CD1c-positive myeloid dendritic cell (primary cell): Measurements from ENCODE around the gene AICDA.
"Not testable (repeated sequence)": the region's sequence is repeated elsewhere in the genome, so short reads cannot be mapped to it uniquely, and the experiment has no call there.

Experiments
- DNase-seq: peaks from one replicate; pipeline ENCODE4 v3.0.0-alpha.2; 2016; ENCODE audit errors: extremely low spot score

The AICDA gene

DNA sequence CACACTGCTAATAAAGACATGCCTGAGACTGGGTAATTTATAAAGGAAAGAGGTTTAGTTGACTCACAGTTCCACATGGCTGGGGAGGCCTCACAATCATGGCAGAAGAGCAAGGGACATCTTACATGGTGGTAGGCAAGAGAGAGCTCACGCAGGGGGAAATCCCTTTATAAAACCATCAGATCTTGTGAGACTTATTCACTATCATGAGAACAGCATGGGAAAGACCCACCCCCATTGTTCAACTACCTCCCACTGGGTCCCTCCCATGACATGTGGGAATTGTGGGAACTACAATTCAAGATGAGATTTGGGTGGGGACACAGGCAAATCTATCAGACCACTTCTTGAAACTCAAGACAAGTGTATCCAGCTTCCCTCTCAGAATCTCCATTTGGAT is 1.2 kb upstream of the AICDA start:
- not testable (repeated sequence) for DNase-seq

DNA sequence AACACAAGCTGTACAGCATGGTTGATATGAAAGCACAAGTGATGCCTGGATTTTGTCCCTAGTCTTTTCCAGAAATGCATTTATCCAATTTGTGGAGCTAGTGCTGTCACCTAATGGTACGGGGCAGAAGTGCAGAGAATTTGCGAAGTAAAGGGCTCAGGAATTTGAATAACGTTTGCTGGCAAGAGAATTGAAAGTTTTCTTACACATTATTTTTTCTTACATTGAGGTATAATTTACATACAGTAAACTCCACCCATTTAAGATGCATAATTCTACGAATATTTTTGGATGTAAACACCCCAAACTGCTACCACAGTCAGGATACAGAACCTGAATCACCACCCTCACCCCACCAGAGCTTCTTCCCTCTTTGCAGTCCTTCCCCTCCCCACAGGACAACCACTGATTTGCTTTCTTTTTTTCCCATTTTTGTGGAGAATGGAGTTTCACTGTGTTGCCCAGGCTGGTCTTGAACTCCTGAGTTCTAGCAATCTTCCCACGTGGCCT is 3.5 kb downstream of the AICDA start:
- DNase-seq, result peak; percentile 51

DNA sequence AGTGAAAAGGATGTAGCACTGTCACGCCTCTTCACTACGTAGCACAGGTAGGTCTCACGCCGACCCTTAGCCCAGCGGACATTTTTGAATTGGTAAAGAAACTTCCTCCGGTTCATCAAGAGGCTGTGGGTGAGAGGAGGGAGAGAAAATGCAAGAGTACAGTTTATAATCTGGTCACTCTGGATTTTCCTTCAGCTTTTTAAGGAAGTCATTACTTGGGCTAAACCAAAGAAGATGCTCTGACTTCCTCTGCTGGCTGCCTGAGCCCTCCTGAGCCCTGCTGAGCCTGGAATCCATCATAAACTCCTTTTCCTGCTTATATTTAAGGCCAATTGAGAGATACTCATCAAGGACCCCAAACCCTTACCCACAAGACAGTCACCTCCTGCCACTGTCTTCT is 5.8 kb downstream of the AICDA start:
- peak; percentile 15 for DNase-seq

DNA sequence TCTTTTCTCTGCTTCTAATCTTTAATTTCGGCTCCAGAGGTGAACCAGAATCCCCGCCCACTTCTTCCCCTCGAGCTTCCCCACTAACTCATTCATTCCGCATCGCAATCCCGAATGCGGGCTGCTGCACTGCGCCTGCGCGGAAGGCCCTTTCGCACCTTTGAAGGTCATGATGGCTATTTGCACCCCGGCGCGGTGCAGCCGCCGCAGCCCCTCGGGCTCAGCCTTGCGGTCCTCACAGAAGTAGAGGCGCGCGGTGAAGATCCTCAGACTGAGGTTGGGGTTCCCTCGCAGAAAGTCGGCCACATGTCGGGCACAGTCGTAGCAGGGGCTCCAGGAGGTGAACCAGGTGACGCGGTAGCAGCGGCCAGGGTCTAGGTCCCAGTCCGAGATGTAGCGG is 7.6 kb downstream of the AICDA start:
- no peak for DNase-seq

DNA sequence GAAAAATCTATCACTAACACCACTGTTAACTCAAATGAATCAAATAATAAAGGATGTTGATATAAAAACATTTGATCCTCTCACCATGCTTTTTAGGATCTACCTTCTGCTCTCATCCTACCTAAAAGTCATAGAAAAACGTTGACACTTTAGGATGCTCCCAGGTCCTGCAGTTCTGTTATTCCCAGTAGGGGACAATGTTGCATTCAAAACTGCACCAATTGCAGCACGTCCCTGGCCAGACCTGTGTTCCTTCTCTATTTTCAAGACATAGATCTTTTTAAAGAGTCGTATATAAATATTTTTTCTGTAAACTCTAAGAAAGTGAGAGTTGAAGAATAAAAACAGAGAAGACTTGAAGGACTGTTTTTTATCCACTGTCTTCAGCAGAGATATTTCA is 8.8 kb downstream of the AICDA start:
- peak; percentile 28 for DNase-seq

DNA sequence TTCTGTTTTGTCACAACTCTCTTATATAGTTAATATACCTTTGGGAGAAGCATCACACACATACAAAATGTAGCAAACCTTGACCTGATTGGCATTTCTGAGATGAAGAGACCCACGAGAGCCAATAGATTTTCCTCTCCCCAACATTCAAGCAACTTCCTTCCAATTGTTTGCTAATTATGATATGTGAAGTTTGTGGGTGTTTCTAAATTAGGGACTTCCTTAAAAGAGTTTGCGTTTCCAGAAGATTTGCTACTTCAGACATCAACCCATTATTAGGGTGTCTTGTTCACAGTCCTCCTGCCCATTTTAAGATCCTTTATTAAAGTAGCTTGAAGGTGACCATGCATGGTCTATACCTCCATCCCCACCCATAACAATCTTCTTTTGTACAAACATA is 9.4 kb downstream of the AICDA start:
- DNase-seq, result peak; percentile 35

DNA sequence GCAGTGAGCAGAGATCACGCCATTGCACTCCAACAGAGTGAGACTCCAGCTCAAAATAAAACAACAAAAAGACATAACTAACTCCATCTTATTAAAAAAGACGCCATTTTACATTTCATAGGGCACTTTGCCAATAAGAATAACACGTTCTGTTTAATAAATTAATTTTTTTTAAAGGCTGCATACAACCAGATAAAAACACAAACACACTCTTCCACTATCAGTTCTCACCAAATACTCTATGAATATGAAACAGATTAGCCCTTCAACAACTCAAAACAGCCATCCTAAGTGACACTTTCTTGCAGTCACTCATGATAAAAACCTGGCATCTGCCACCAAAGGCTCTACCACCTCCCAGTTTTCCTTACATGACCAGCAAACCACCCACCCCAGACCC is 16.1 kb downstream of the AICDA start:
- DNase-seq, result no peak

DNA sequence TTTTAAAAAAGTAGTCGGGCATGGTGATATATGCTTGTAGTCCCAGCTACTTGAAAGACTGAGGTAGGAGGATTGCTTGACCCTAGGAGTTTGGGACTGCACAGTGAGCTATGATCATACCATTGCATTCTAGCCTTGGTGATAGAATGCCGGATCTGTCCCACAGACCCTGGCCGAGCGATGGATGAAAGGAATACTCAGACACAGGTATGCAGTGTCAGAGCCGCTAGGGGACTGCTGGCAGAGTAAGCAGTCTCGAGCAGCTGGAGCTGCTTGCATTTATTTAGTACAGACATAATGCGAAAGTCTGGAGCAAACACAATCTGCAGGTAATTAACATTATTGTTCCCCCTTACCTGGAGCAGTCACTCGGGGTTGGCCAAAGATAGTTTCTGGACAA is 18.6 kb downstream of the AICDA start:
- no peak for DNase-seq

DNA sequence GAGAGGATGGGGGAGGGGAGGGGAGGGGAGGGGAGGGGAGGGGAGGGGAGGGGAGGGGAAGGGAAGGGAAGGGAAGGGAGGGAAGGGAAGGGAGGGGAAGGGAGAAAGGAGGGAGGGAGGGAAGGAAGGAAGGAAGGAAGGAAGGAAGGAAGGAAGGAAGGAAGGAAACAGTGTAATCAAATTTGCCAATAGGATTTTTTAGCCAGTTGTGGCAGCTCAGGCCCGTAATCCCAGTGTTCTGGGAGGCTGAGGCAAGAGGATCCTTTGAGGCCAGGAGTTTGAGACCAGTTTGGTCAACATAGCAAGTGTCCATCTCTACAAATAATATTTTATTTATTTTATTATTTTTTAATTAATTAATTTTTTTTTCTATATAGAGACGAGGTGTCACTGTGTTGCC is 19.4 kb downstream of the AICDA start:
- DNase-seq, result no peak

DNA sequence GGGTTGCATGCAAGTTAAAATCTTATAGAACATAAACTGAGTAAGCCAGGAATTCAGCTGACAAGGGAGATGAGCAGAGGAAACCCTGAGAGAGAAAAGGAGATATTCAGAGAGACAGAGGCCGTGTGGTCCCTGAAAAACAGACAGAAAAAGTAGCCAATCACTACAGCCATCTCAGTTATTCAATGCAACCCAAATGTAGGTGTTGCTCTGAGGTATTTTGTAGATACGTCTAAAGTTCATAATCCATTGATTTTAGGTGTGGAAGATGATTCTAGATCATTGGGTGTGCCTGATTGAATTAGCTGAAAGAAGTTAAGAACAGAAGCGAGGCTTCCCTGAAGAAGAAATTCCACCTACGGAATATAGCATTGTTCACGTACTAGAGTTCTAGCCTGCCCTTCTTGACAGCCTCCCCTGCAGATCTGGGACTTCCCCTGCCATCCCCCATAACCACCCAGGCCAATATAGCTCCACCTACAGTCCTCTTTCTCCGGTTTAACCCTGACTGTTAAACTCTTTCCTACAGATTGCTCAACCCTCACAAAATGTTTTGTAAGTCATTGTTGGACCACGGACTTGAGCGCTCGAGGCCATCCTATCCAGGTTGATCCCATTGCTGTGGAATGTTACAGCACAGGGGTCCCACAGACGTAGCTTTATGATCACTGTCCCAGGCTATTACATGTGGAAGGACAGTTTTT is 21.7 kb downstream of the AICDA start:
- peak; percentile 66 for DNase-seq

DNA sequence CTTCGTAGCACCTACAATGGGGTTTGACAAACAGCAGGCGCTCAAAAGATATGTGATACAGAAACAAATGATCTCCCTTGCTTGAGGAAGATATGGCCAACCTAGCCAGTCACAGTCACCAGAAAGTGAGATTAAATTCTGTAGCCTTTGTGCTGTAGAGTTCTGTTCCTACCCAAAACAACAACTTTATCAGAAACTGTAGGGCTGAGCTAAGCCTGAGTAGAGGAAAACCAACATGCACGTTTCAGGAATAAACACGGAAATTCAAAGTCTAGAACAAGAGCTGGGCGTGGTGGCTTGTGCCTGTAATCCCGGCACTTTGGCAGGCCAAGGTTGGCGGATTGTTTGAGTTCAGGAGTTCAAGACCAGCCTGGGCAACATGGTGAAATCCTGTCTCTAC is 23.0 kb downstream of the AICDA start:
- no peak for DNase-seq

DNA sequence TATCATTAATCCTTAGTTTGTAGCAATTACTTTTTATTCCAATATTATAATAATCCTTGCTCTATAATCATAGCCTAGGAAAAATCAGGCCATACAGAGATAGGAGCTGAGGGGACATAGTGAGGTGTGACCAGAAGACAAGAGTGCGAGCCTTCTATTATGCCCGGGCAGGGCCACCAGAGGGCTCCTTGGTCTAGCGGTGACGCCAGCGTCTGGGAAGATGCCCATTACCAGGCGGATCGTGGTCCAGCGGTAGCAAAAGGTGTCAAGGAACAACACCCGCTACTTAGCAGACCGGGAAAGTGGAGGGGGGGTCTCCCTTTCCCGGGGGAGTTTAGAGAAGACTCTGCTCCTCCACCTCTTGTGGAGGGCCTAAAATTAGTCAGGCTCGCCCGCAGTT is 28.2 kb downstream of the AICDA start:
- DNase-seq, result not testable (repeated sequence)

DNA sequence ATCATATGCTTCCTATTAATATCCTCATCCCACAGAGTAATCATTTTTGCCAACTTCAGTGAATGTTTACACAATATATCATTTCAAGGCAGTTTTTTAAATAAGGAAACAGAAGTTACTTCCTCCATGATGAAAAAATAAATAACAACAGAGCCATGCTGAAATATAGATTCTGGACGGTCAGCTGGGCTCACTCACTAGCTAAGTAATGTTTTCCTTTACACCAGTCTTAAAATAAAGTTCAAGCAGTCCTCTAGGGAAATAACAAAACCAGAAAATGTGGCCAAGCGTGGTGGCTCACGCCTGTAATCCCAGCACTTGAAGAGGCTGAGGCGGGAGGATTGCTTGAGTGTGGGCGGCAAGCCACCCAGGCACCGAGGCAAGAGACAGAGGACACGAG is 28.7 kb downstream of the AICDA start:
- DNase-seq, result peak; percentile 81

DNA sequence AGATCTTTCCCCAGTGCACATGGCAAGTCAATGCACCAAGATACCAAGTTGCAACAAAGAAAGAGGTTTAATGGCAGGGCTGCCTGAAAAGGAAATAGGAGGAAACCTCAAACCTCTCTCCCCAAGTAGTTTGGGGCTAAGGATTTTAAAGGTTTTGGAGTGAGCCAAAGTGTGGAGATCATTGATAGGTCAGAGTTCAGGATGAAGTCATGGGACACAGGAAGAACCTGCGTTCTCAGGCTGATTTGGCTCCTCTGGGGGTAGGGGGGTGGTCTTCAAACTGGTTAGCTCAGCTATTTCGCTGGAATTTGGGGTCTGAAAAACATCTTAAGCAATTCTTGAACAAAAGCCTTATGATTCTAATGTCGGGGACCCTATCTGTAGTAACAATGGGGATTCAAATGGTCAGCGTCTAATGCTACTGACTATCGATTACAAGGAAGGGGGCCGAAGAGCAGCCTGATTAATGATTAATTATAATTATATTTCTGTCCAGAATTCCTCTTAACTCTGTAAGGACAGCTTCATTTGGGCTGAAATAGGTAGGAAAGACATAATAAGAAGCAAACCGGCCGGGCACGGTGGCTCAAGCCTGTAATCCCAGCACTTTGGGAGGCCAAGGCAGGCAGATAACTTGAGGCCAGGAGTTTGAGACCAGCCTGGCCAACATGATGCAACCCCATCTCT is 31.4 kb downstream of the AICDA start:
- DNase-seq, result no peak

DNA sequence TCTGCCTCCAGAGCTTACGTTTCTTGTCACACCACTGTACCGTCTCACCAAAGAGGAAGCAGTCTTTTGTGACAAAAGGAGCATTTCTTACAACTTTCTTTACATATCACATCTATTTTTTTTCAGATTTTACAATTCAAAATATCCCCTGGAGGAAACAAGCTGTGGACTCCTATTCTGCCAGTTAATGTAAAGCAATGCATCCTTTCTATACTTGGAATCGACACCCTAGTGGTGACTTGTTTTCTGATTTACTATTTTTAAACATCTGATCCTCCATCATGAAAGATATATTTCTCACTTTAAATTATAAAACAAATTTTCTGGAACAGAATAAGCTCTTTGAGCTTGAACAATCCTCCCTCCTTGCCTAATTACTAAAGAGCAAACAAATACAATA is 34.8 kb downstream of the AICDA start:
- DNase-seq, result no peak

DNA sequence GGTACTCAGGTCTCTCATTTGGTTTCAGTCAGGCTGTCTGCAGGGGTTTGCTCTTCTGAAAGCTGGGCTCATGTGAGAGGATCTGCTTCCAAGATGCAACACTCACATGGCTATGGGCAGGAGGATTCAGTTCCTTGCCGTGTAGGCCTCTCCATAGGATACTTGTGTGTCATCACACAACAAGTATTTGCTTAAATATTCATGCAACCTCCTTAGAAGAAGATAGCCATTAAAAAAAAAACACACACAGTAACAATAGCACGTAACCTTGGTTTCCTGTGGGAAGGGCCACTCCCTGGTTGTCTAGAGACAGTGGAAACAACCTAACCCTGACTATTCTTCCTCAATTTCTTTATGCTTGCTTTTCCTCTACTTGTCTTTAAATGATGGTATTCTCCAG is 40.2 kb downstream of the AICDA start:
- peak; percentile 71 for DNase-seq

DNA sequence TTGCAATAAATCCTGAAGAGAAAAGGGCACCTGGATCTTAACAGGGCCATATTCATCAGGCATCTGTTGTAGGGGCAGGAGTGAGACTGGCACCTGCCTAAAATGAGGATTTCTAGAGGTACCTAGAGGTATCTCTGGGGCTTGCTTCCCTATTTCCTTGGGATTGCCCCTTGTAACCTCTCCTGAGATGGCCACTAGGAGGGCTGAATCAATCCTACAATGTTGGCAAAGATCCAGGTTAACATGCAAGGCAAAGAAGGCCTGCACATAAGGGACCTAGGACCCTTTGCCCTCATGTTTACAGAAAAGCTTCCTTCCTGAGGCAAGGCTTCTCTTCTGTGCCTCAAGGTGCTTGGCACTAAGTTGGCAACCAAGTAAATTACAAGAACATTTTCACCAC is 46.1 kb downstream of the AICDA start:
- peak; percentile 25 for DNase-seq

DNA sequence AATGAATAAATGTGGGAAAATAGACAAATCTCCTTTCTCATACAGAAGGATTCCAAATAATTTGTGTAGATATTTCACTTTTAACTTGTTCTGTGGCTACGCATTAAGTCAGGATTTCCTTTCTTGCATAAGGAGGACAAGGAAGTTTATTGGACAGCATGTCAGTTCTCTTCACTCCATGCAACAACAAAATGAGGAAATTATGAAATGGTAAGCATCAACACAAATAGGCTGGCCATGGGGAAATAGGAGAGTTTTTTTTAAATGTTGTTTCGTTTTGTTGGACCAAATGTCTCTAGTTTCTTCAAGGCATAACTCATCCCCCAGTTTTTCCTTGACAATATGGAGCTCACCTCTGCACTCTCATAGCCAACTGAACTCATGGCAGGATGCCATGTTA is 46.6 kb downstream of the AICDA start:
- DNase-seq, result peak; percentile 75

DNA sequence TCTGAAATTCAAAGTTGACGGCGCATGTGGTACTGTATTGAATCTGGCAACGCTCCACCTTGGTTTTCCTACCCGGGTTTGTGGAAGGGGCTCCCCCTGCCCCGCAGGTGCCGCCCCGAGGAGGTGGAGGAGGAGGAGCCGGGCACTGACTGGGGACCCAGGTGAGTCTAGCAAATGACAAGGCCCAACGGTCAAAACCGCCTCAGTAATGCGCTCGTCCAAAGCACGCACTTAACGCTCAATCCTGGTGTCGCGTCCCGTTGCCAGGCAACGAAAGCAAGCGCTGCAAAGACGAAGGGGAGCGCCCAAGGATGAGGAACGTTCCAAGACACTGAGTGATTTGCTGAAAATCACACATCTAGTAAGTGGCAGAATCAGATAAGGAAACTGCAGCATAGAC is 48.0 kb downstream of the AICDA start:
- no peak for DNase-seq

DNA sequence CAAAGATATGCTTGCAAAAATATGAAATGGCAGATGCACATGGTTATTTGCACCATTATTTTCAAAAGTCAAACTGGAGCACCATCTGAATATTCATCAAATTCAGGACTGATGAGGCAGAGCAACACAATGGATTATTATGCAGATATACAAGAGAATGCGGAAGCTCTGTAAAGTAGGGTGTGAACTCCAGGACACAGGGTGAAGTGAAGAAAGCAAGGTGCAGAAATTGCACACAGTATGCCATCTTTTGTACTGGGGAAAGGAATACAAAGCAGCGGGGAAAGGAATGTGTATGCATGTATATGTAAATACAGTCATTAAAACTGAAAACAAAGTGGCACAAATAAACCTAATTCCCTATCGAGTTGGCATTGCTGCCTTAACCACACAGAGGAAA is 49.3 kb downstream of the AICDA start:
- no peak for DNase-seq

DNA sequence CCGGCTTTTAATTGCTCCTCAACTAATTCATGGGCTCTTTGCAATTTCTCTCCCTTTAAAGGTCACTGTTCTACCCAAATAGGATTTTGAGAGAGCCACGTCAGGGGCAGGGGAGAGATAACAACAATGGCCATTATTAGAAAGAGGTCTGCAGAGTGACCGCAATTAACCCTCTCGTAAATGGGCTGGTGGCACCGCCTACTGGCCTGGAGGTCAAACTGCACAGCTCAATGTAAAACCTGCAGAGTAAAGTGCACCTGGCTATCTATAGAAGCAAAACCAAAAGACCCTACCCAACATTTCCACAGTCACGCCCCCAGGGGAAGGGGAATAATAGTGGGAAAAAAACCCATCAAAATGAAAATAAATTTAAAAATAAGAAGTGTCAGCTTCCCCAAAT is 50.3 kb downstream of the AICDA start:
- no peak for DNase-seq

DNA sequence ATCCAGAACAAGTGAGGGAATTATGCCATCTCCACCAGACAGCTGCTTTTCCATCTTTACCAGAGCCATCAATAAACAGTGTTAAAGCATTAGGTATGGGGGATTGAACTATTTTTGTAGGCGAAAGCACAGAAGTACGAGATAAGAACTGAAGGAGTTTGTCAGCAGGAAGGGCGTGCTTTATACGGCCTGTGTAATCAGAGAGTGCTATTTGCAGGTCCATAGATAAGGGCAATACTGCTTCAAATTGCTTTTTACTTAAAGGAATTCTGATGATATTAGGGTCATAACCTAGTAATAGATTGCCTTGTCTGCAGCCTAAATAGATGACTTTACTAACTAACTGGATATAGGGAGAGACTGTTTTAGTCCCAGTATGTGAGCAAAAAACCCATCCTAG is 51.6 kb downstream of the AICDA start:
- DNase-seq, result no peak

DNA sequence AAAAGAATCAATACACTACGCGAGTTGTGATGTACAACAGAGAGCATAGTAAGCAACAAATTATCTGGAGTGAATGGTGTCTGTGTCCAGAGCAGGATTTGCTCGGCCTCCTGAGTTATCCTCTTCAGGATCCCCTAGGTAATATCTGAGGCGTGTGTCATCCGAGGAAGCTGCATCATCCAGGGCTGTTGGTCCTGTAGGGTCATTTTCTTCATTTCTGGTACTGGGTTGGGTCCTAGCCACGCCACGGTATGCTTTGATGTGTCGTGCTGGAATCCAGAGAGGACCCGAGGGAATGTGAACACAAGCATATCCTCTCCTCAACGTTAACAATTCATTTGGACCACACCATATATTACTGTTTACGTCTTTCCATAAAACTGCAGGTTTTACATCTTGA is 53.0 kb downstream of the AICDA start:
- DNase-seq, result no peak
